Astrocyte of the hippocampus (primary cell): ENCODE measurements around the gene HCFC1.
A peak's percentile ranks its signal among the peaks of the same experiment; 100 is the strongest.
"Not testable (repeated sequence)": the region's sequence is repeated elsewhere in the genome, so short reads cannot be mapped to it uniquely, and the experiment has no call there.

Source experiments
- DNase-seq: peaks from one replicate; pipeline ENCODE4 v3.0.0; 2011; ENCODE audit warnings: low read depth, low spot score

The HCFC1 gene

DNA sequence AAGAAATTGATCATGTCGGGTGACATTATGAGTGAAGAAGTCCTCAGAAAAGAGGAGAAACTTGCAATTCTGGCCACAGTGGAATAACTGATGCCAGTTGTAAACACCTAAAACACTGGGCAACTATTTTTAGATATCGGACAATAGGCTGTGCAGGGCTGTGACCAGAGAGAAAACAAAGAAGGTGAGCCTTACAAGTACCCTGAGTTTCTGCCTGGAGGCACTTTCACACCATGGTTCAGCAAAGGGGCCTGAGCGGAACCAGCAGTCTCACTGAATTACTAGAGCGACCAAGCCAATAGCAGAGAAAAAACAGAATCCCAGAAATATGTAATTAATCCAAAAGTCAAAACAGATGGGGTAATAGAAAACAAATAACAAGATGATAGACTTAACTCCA, 36.9 kb upstream of the HCFC1 start:
- no peak for DNase-seq

DNA sequence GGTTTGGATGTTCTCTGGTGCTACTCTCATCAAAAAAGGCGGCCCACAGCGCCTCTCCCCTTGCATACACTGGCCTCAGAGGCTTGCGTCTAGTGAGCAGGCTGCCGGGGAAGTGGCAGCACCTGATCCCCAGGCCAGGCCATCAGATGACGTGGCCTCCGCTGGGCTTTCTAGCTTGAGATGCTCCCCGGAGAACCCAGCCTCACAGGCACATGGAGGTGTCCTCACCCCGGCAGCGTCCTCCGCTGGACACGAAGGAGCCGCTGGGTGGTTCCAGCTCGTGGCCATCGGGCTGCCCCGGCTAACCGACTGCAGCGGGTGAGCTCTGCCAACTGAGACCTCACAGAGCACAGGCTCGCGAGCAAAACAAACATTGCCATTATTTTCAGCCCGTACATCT, 35.3 kb upstream of the HCFC1 start:
- no peak for DNase-seq

DNA sequence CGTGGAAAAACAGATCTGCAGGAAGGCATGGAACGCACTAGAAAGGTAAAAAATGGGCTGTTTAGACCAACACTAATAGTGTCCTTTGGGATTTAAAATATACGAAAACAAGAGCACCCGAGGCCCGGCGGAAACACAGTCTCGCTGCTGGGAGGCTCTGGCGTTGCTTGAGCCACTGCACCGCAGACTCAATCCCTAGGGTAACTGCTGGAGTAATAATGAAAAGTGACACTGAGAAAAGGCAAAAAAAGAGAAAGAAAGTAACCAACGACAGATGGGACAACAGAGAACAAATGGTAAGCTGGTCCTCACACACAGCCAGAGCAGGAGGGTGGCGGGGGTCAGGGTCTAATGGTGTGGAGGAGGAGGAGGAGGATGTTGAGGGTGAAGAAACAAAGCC, 32.7 kb upstream of the HCFC1 start:
- no peak for DNase-seq

DNA sequence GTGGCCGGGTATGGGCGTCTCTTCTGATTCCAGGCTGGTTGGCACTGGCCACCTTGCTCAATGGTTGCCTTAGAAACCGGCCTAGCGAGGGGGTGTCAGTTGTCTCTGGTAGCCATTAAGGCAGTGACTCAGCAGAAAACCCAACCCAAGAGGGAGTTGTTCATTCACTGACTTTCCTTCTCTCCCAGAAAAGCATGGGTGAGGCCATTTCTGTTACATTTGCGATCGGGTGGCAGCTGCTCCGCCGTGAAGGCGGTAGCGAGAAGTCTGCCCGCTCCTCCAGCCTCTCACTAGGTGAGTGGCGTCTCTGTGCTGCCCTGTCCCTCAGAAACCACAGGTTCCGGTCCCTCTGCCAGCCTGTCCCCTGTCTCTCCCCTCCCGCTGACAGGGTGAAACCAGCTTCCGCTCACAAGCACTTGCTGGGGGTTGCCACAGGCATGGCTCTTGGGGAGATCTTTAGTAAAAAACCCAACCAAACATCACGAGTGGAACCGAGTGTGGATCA, 30.6 kb upstream of the HCFC1 start:
- peak; percentile 73 for DNase-seq

DNA sequence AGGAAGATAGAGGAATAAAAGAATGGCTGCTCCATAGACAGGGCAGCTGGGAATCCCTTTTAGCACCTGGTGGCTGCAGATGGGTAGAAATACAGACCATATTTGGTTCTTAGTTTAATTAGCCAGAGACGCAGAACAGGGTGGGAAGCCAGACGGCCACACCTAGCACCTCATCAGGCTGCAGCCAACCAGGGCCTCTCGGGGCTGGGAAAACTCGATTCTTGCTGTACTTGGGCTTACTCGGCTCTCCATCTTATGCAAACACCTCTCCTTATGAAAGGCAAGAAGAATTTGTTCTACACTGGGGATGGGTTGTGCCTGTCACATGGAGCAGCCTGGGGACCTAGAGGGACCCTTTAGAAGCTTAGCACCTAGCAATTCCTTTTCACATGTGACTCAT, 28.4 kb upstream of the HCFC1 start:
- no peak for DNase-seq

DNA sequence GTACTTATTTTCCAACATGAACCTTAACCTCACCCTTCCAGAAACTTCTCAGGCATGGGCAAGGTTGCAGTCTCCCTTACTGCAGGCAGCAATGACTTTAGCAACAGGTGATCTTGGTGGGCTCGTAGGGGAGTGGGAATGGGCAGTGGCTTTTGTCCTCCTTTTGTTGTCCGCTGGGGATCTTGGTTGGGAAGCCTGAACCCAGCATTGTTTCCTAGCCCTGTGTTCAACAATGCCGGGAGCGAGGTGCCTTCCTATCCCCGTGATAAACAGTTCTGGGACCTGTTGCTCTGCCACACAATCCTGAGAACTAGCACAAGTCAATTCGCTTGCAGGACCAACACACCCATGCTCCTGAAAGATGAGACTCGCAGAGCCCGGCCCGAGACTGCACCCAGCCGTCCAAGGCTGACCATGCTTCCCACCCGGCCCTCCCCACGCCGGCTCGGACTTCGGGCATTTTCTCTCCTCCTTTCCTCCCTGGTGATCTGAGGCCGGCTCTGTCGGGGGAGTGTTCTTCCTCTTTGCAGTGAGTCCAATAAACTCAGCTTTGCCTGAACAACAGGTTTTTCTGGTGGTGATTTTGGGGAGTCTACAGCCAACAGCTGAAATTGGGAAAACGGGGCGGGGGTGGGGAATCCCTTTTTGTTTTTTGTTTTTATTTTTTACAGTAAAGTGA, 27.9 kb upstream of the HCFC1 start:
- no peak for DNase-seq

DNA sequence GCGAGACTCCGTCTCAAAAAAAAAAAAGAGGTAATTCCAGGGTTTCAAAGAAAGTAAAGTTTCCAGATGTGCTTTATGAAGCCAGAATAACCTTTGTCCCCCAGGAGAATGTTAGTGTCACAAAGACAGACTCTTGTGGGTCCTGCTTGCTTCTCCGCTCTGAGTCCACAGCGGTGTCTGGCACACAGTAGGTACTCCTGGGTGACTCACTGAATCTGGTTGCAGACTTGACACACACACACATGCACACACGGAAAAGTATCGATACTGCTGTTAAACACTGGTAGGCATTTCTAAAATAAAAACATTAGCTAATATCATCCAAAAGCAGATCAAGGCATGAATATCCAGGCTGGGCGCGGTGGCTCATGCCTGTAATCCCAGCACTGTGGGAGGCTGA, 23.9 kb upstream of the HCFC1 start:
- no peak for DNase-seq

DNA sequence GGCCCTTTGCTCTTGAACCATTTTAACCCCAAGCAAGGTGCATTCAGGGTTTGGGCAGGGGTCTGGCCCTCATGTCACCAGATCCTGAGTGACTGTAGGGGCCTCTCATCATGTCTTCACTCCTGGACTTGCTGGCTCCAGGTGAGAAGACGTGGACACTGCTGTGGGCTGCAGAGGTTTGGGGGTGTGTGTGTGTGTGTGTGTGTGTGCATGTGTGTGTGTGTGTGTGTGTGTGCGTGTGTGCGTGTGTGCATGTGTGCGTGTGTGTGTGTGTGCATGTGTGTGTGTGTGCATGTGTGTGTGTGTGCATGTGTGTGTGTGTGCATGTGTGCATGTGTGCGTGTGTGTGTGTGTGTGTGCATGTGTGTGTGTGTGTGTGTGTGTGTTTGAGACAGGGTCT, 22.8 kb upstream of the HCFC1 start:
- not testable (repeated sequence) for DNase-seq

DNA sequence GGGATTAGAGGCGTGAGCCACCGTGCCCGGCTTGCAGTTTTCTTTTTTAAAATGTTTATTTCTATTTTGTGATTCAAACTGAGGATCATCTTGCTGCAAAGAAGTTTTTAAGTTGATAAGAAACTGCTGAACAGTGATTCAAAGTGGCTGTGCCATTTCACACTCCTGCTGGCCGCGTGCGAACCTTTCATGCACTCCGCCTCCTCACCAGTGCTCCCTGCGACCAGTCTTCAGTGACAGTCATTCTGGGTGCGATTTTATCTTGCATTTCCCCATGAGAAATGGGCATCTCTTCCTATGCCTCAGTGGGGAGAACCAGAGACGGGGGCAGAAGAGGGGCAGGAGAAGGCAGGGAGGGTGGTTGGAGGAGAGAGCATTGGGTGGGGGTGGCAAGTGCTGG, 22.4 kb upstream of the HCFC1 start:
- DNase-seq = no peak

DNA sequence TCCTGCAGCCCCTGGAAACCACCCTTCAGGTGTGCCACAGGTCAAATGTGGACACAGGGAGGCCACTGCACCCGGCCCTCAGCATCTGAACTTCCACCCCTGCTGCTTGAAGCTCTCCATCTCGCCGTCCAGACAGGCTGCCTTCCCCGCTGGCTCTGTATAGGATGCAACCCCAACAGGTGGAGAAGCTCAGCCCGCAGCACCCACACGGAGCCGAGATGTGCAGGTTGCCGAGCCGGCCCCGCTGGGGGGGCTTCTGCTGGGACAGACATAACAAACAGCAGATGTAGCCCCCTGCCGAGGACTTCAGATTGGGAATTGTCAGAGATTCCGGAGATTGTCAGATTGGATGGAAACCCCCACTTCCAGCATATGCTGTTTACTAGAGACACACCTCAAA, 21.5 kb upstream of the HCFC1 start:
- no peak for DNase-seq

DNA sequence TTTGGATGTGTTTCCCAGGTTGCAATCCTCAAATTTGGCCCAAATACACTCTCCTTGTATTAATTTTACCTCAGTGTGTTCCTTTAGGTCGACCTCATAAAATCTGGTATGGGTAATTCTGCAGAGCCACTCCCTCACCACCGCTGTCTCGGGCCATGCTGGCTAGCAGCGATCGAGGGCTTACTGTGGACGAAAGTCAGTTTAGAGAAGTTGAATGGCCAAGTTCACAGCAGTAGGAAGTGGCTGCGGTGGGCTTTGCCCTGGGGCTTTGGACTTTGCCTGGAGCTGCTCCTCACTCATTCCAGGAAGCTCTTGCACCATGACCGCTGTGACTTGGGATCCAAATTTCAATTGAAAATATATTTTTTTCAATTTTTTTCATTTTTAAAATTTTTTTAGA, 20.6 kb upstream of the HCFC1 start:
- DNase-seq = no peak

DNA sequence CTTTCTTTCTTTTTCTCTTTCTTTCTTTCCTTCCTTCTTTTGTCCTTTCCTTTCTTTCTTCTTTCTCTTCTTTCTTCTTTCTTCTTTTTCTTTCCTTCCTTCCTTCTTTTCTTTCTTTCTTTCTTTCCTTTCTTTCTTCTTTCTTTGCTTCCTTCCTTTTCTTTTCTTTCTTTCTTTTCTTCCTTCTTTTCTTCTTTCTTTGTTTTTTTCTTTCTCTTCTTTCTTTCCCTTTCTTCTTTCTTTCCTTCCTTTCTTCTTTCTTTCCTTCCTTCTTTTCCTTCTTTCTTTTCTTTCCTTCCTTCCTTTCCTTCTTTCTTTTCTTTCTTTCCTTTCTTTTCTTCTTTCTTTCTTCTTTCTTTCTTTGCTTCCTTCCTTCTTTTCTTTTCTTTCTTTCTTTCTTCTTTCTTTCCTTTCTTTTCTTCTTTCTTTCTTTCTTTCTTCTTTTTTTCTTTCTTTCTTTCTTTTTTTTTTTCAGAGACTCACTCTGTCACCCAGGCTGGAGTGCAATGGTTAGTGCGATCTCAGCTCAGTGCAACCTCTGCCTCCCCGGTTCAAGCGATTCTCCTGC, 19.5 kb upstream of the HCFC1 start:
- no peak for DNase-seq

DNA sequence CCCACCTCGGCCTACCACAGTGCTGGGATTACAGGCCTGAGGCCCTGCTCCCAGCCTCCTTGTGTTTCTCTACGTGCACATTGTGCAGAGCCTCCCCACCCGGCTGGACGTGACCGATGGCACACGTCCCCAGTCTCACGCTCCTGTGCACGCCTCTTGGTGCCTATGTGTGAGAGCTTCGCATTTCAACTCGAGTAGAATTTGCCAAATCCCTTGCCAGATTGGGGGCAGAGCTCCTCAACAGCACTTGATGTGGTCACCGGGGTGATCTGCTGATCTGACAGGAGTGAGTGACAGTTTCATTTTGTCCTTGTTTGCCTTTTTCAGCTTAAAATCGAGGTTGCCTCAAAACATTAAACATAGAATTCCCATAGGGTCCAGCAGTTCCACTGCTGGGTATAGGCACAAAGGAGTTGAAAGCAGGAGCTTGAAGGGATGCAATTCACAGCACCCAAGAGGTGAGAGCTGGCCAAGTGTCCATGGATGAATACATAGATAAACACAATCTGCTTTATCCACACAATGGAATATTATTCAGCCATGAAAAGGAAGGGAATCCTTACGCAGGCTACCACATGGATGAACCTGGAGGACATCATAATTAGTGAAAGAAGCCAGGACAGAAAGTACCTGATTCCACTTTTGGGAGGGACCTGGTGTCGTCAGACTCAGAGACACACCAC, 18.5 kb upstream of the HCFC1 start:
- no peak for DNase-seq

DNA sequence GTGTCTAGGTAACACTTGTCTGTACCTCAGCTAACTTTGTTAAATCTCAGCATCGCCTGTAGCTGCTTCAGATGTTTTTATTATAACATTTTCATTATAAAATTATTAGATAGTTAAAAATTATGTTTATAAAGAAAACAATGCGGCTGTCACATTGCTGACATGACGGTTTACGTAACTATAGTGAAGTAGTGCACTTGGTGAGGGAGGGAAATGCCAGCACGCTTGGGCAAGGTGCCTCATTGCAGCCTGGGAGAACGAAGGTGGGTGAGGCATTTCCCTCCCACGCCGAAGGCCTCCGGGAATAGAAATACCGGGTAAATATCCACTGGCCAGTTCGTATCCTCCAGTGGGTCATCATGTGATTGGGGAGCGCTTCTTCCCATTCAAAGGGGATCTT, 16.9 kb upstream of the HCFC1 start:
- no peak for DNase-seq

DNA sequence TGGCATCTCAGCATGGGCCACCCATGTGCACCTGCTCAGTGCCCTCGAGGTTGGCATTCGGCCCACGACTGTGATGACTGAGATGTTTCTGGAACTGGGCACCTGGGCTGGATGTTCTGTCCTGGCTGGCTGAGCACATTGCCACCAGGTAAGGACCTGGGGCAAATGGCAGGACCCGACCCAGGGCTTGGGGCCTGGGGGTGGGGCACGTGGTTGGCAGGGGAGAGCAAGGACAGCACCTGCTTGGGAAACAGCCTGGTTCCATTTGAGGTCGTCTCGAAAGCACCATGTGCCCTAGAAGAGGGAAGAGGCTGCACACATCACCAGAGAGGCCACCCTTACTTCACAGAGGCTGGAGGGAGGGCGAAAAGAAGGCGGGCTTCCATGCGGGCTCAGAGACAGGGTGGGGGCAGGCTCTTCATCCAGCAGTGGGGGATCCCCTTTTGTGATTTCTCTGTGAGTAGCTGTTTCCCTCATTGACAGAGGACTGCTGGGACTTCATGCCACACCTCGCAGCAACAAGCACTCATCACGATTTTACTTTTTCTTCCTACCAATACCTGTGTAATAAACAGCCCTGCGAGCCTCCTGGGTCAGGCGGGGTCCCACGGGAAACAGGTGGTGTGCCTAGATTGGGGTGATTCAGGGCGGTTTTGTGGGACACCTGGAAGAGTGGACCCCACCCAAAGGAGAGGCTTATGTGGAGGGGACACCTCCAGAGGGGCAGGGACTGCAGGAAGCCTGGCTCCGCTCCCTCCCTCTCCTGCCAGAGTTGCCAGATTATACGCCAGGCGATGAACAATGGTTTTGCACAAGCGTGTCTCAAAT, 12.9 kb upstream of the HCFC1 start:
- DNase-seq = no peak

DNA sequence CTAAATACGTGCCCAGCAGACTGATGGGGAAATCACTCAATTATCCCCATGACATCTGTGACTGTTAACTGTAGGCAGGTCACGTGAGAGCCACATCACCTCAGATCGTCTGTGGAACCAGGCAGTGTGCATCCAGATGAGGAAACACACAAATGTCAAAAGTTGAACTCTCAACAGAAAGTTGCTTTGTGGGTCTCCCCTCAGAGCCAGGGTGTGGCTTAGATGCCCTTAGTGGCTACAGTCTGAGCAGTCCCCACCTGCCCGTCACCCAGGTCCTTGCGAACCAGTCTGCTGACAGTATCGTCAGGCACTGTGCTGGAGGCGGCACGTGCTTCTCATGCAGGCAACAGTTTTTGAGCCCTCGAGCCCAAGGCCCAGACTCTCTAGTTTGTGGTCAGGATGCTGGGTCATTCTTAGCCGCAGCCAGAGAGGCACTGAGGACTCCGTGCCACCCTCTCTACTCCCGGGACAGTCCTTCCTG, 11.7 kb upstream of the HCFC1 start:
- no peak for DNase-seq

DNA sequence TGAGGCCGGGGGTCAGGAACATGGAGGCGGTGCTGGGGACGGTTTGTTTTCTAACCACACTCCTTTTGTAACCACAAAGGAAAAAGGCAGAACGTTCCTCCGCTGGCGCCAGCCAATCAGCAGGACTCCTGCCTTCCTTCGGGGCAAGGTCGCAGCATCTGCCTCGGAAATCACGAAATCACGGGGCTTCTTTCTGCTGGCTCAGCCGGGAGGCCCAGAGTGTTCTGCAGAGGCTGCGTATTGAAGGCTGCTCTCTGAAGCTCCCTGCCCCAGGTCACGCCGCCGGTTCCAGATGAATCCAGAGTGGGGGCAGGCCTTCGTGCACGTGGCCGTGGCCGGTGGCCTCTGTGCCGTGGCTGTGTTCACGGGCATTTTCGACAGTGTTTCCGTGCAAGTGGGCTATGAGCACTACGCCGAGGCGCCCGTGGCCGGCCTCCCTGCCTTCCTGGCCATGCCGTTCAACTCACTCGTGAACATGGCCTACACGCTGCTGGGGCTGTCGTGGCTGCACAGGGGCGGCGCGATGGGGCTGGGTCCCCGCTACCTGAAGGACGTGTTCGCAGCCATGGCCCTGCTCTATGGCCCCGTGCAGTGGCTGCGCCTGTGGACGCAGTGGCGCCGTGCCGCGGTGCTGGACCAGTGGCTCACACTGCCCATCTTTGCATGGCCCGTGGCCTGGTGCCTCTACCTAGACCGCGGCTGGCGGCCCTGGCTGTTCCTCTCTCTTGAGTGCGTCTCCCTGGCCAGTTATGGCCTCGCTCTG, 10.3 kb upstream of the HCFC1 start:
- DNase-seq = no peak

DNA sequence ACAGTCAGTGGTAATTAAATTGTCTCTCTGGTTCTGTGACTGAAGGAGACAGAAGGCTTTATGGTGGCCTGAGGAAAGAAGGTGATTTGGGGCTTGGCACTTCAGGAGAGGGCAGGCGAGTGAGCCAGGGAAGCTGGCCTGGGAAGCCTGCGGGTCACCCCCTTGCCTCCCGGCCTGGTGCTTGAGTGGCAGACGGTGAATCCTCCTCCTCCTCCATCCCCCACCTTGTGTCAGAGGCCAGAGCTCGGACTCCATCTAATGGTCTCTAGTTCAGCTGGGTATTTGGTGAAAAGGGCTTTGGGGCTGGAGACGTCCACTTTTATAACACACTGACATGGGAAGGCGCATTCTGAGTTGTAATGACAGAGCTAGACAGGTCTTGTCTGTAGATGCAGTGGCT, 9.6 kb upstream of the HCFC1 start:
- DNase-seq = no peak

DNA sequence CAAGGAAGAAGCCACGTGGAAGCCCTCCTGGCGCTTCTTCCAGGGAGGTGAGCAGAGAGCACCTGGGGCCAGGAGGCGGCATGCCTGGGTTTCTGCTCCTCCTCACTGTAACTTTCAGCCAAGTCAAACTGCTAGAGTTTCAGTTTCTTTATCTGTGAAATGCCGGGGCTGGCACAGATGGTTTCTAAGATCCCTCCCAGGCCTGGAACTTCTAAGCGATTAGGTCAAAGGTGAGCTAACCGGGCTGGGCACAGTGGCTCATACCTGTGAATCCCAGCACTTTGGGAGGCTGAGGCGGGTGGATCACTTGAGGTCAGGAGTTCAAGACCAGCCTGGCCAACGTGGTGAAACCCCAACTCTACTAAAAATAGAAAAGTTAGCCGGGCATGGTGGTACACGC, 8.8 kb upstream of the HCFC1 start:
- DNase-seq = not testable (repeated sequence)

DNA sequence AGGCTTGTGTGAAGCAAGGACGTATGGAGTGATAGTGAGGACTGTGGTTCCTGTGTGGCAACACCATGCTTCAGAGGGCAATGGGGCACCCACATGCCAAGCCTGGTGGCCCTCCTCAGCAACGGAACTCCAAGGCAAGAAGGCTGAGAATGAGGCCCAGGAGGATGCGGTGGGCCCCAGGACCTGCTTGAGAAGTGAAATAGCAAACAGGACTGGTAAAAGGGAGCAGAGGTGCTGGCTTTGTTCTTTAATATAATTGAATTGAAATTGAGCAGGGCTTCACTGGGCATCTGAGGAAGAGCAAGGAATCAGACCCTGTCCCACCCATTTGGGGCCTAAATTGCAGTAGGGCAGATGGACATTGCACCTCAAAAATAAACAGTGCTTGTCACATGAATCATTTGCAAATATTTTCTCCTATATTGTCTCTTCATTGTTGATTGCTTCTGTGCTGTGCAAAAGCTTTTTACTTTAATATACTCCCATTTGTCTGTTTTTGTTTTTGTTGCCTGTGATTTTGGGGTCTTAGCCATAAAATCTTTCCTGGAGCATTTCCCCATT, 3.2 kb upstream of the HCFC1 start:
- no peak for DNase-seq
